K562 (cell line): Measurements from ENCODE around the gene TNP1. TPM values are rescaled to one million over a fixed set of nuclear protein-coding genes. Genes with fewer than 3 reads are reported as not detected.

ENCODE experiments used
- ATAC-seq: fragments of 200-7000 bp; cut with Tn5 transposase; 3 replicates; pipeline ENCODE4 v1.9.1; 2020; ENCODE audit warnings: moderate library complexity
- BruUV-seq: library from RNA; stranded (reverse); fragments of 400-500 nt; replicated peaks from 2 replicates; lab custom pipeline; 2021; lab: Mats Ljungman, UMichigan
- CTCF ChIA-PET: fragments of 300-600 bp; formaldehyde crosslinking; extraction: SDS; loops from one replicate; lab custom pipeline; 2021; ENCODE audit warnings: low intra/inter-chr PET ratio; lab: Yijun Ruan, JAX
- POLR2A ChIA-PET: fragments of 300-600, 350-650 bp; sonication (Branson Sonifier 250); formaldehyde crosslinking; extraction: SDS; loops from one replicate; lab custom pipeline; 2021; ENCODE audit warnings: antibody characterized with exemption, inconsistent platforms; lab: Yijun Ruan, JAX
- DNase-seq, 4 experiments: peaks; one replicate each; pipeline versions ENCODE4 v3.0.0 to v3.0.0-alpha.2; 2011 to 2018; ENCODE audit warnings: low spot score in 3 of 4, mixed read lengths in 3 of 4; ENCODE audit errors: extremely low read depth in 1 of 4
- FAIRE-seq: peaks from 2 replicates; lab custom pipeline; 2011; peaks lifted over from hg19 to GRCh38; lab: Jason Lieb, UNC
- H2AFZ ChIP-seq: 2 replicates; pipeline ENCODE4 v1.6.0; 2011; ENCODE audit warnings: low read depth, low read length, control low read depth, inconsistent platforms
- H3K27ac ChIP-seq: fragments of 200-600 bp; 3 replicates; pipeline ENCODE4 v1.8.0; 2011; ENCODE audit warnings: low read depth, mild to moderate bottlenecking, control low read depth, inconsistent platforms, low read length, moderate library complexity, mixed read lengths; ENCODE audit errors: extremely low read depth
- H3K27me3 ChIP-seq, 2 experiments: fragments of 300-600 bp in 1 of 2; 2 replicates in 1 of 2; 3 replicates in 1 of 2; pipeline versions ENCODE4 v1.6.0 to v1.8.0; 2011; ENCODE audit warnings: inconsistent platforms in 2 of 2, low read length in 2 of 2, mild to moderate bottlenecking in 1 of 2, mixed read lengths in 1 of 2, moderate library complexity in 1 of 2; ENCODE audit not compliant: control insufficient read depth in 2 of 2, insufficient read depth in 2 of 2
- H3K36me3 ChIP-seq: fragments of 300-600 bp; 3 replicates; pipeline ENCODE4 v1.8.0; 2011; ENCODE audit warnings: mild to moderate bottlenecking, low read length, inconsistent platforms; ENCODE audit not compliant: control insufficient read depth, insufficient read depth
- H3K4me1 ChIP-seq, 2 experiments: fragments of 200-600 bp in 1 of 2; replicated peaks in 1 of 2; 2 replicates in 1 of 2; 3 replicates in 1 of 2; pipeline versions ENCODE4 v1.5.1 to v1.8.0; 2011; ENCODE audit warnings: inconsistent platforms in 2 of 2, low read length in 2 of 2, mild to moderate bottlenecking in 1 of 2, mixed read lengths in 1 of 2, moderate library complexity in 1 of 2; ENCODE audit not compliant: control insufficient read depth in 2 of 2, insufficient read depth in 2 of 2
- H3K4me2 ChIP-seq: 2 replicates; pipeline ENCODE4 v1.6.1; 2011; ENCODE audit warnings: low read length, control low read depth, inconsistent platforms, mixed read lengths; ENCODE audit not compliant: insufficient read depth
- H3K4me3 ChIP-seq: fragments of 200-600 bp; sonication (generic), shearing (Covaris generic); 2 replicates; pipeline ENCODE4 v1.5.1; 2016; ENCODE audit warnings: control low read depth, inconsistent platforms
- H3K79me2 ChIP-seq: fragments of 200-600 bp; 3 replicates; pipeline ENCODE4 v1.8.0; 2011; ENCODE audit warnings: low read length, inconsistent platforms; ENCODE audit not compliant: control insufficient read depth, insufficient read depth
- H3K9ac ChIP-seq, 2 experiments: 2 replicates each; pipeline versions ENCODE4 v1.6.0 to v1.6.1; 2011; ENCODE audit warnings: low read depth in 2 of 2, low read length in 2 of 2, control low read depth in 1 of 2, inconsistent platforms in 1 of 2, mild to moderate bottlenecking in 1 of 2, mixed read lengths in 1 of 2; ENCODE audit not compliant: insufficient read depth in 1 of 2
- H3K9me1 ChIP-seq: one replicate; pipeline ENCODE4 v1.6.0; 2011; ENCODE audit warnings: inconsistent platforms, mild to moderate bottlenecking, low read length, moderate library complexity; ENCODE audit not compliant: control insufficient read depth, insufficient read depth
- H3K9me3 ChIP-seq: replicated peaks from 2 replicates; pipeline ENCODE4 v1.5.1; 2011; ENCODE audit warnings: low read depth, low read length, inconsistent platforms; ENCODE audit not compliant: control insufficient read depth, insufficient read depth
- H4K20me1 ChIP-seq: replicated peaks from 2 replicates; pipeline ENCODE4 v1.6.1; 2011; ENCODE audit warnings: low read length, inconsistent platforms, mixed read lengths; ENCODE audit not compliant: control insufficient read depth, insufficient read depth
- BMI1 ChIP-seq: fragments of 150-350 bp; IDR thresholded peaks from 2 replicates; pipeline ENCODE4 v1.6.1; 2014; ENCODE audit warnings: low read length
- CBFB ChIP-seq: sonication (generic); formaldehyde crosslinking; IDR thresholded peaks from 2 replicates; pipeline ENCODE4 v1.4.0; 2020; ENCODE audit warnings: mild to moderate bottlenecking, missing genetic modification reagents
- CC2D1A ChIP-seq: fragments of 450-650 bp; IDR thresholded peaks from 2 replicates; pipeline ENCODE4 v1.6.1; 2017; ENCODE audit warnings: mild to moderate bottlenecking
- DPF2 ChIP-seq: fragments of 450-650 bp; IDR thresholded peaks from 2 replicates; pipeline ENCODE4 v1.6.1; 2016
- L3MBTL2 ChIP-seq: fragments of 450-650 bp; IDR thresholded peaks from 2 replicates; pipeline ENCODE4 v1.6.1; 2016; ENCODE audit warnings: mild to moderate bottlenecking, moderate library complexity
- MAFK ChIP-seq: IDR thresholded peaks from 2 replicates; pipeline ENCODE4 v1.6.1; 2011; ENCODE audit warnings: low read length, improper control_type of control experiment
- MYNN ChIP-seq, 2 experiments: sonication (generic); formaldehyde crosslinking in 1 of 2; IDR thresholded peaks; 2 replicates each; pipeline versions ENCODE4 v1.5.0 to v1.6.1; 2016 to 2020; ENCODE audit warnings: antibody characterized with exemption in 1 of 2, missing genetic modification reagents in 1 of 2
- NCOA6 ChIP-seq: fragments of 450-650 bp; IDR thresholded peaks from 2 replicates; pipeline ENCODE4 v1.6.1; 2017; ENCODE audit warnings: mild to moderate bottlenecking
- NR1H2 ChIP-seq: sonication (generic); formaldehyde crosslinking; IDR thresholded peaks from 2 replicates; pipeline ENCODE4 v1.4.0; 2020; ENCODE audit warnings: mild to moderate bottlenecking, missing genetic modification reagents
- PTTG1 ChIP-seq: fragments of 450-650 bp; IDR thresholded peaks from 2 replicates; pipeline ENCODE4 v1.6.1; 2016; ENCODE audit warnings: low read depth, mild to moderate bottlenecking, missing genetic modification characterization, missing compliant biosample characterization
- RFX1 ChIP-seq: fragments of 450-650 bp; IDR thresholded peaks from 2 replicates; pipeline ENCODE4 v1.6.1; 2016; ENCODE audit warnings: mild to moderate bottlenecking, moderate library complexity
- SREBF1 ChIP-seq: fragments of 150-350 bp; IDR thresholded peaks from 2 replicates; pipeline ENCODE4 v1.6.1; 2014; ENCODE audit warnings: antibody characterized with exemption, low read depth, low read length, borderline replicate concordance
- TCF7L2 ChIP-seq: fragments of 150-350 bp; IDR thresholded peaks from 2 replicates; pipeline ENCODE4 v1.6.1; 2016; ENCODE audit warnings: low read depth, mild to moderate bottlenecking, low read length, moderate library complexity
- WGBS: fragments of 100-300 bp; shearing (Covaris generic); methylation state at CpG from one replicate; pipeline ENCODE4 v1.1.6; 2016; ENCODE audit warnings: low coverage, mixed read lengths; ENCODE audit not compliant: insufficient coverage; ENCODE audit errors: missing lambda C conversion rate; 5-methylcytosine and 5-hydroxymethylcytosine counted together
- in situ Hi-C: fragments of 300-500 bp; cut with MboI; formaldehyde crosslinking; loops from 4 replicates; pipeline ENCODE4 v1.15.0; 2018; ENCODE audit warnings: inconsistent platforms, mixed read lengths
- intact Hi-C: fragments of 100-400 bp; cut with micrococcal nuclease; formaldehyde crosslinking; loops from 2 replicates; pipeline ENCODE4 v1.14.2; 2022
- polyA plus RNA-seq, 8 experiments: library from polyadenylated mRNA; depleted of rRNA in 4 of 8; stranded (reverse) in 5 of 8; unstranded in 3 of 8; fragments of >200 nt; fragmentation: Nextera tagmentation in 2 of 8; fragmentation: Illumina TruSeq in 1 of 8; extraction: Ambion mirVana in 2 of 8; extraction: Trizol in 1 of 8; gene quantifications; 2 replicates each; pipeline versions ENCODE4 v1.2.1 to v1.2.3, GENCODE V29; 2011 to 2014; ENCODE audit warnings: inconsistent platforms in 1 of 8, missing spikeins in 1 of 8
- total RNA-seq, 7 experiments: library from RNA; depleted of rRNA in 6 of 7; stranded (reverse); fragments of >200 nt in 6 of 7; fragmentation: Illumina TruSeq in 2 of 7; extraction: Trizol in 2 of 7; gene quantifications; 2 replicates each; pipeline versions ENCODE4 v1.2.1 to v1.2.3, GENCODE V29; 2011 to 2021; ENCODE audit warnings: low replicate concordance in 1 of 7
- TF ChIP-seq, protein P1 (sequence below), 2 experiments: IDR thresholded peaks; 2 replicates each; pipeline ENCODE4 v1.6.1; 2011; ENCODE audit warnings: borderline replicate concordance in 1 of 2, control low read depth in 1 of 2, low read depth in 1 of 2, low read length in 1 of 2, mild to moderate bottlenecking in 1 of 2, mixed read lengths in 1 of 2, moderate library complexity in 1 of 2; ENCODE audit not compliant: insufficient read depth in 1 of 2, insufficient read length in 1 of 2, poor library complexity in 1 of 2, severe bottlenecking in 1 of 2; ENCODE audit errors: extremely low read depth in 1 of 2
- TF ChIP-seq, protein P2 (sequence below): fragments of 450-650 bp; IDR thresholded peaks from 2 replicates; pipeline ENCODE4 v1.6.1; 2016; ENCODE audit warnings: mild to moderate bottlenecking
- TF ChIP-seq, protein P3 (sequence below): IDR thresholded peaks from 3 replicates; pipeline ENCODE4 v1.6.1; 2011; ENCODE audit warnings: borderline replicate concordance, mild to moderate bottlenecking, moderate library complexity; ENCODE audit not compliant: insufficient read length; ENCODE audit errors: extremely low read depth

TNP1 gene
- total and polyA plus RNA-seq, 9 of the 15 experiments (the other 6 are each of a cell fraction or from before 2014, with no cell fraction given), result not detected

DNA sequence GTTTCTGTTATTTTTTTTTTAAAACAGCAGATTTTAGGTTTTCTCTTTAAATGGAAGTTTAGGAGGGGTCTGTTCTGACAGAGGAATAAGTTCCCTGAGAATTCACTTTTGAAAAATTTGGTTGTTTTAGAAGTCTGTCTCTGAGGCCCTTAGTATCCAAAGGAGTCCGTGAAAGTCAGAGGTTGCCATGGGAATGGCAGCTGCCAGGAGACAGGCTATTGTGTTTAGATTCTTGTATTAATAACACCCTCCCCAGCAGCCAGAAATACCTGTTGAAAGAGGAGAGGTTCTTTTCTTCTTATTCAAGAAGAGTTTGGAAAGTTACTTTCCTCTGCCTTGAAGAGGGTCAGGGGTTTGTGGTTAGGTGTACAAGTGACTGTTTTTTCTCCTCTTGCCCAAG is 29.5 kb downstream of the TNP1 start:
- no peak for ATAC-seq
- intact Hi-C loops (no loop called here), in situ Hi-C loops (no loop called here)
- Histone ChIP-seq H3K9me1 (no peaks in the 10 kb centered on the region), H3K4me2 (no peak overlapping the region), H3K27me3 (peaks cover 9 to 34% of the 10 kb centered on the region in 2 experiments; a peak in 4 of 5 replicates), H3K4me3 (no peak overlapping the region), H3K79me2 (no peaks in the 10 kb centered on the region), H3K9me3 (no peaks in the 10 kb centered on the region), H3K27ac (no peak overlapping the region), H4K20me1 (no peaks in the 10 kb centered on the region), H3K4me1 (no peaks in the 10 kb centered on the region; a peak in 1 of 5 replicates), H3K36me3 (no peaks in the 10 kb centered on the region), H2AFZ (no peak overlapping the region), H3K9ac (no peak overlapping the region)
- FAIRE-seq, result no peak
- DNase-seq, result no peak
- ChIA-PET CTCF (no interaction called here), POLR2A (interaction anchor here (0.6 to 0.8 kb wide), 2 partner anchors 13 to 23 kb away, joined by 3 to 4 read pairs; no protein-coding TSS in a partner anchor)
- TF ChIP-seq RFX1 (peak; percentile 62), DPF2 (no peak), NCOA6 (no peak), MAFK (no peak), NR1H2 (no peak), TCF7L2 (no peak), BMI1 (no peak), L3MBTL2 (no peak), SREBF1 (no peak), CBFB (CRISPR knock-in tag) (no peak), CC2D1A (no peak), MYNN (IDR thresholded peaks at IDR 0.05) (peak; percentile 75; the same call in 1 of the 2 replicates), MYNN (CRISPR knock-in tag; IDR thresholded peaks at IDR 0.05) (no peak), PTTG1 (tag) (no peak)
- TF ChIP-seq, protein P1, sequence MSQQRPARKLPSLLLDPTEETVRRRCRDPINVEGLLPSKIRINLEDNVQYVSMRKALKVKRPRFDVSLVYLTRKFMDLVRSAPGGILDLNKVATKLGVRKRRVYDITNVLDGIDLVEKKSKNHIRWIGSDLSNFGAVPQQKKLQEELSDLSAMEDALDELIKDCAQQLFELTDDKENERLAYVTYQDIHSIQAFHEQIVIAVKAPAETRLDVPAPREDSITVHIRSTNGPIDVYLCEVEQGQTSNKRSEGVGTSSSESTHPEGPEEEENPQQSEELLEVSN (IDR thresholded peaks at IDR 0.05; ENCODE audit: borderline replicate concordance in 1 of 2, extremely low read depth in 1 of 2, insufficient read depth in 1 of 2, insufficient read length in 1 of 2, low read depth in 1 of 2, low read length in 1 of 2, poor library complexity in 1 of 2, severe bottlenecking in 1 of 2), result no peak
- TF ChIP-seq, protein P2, sequence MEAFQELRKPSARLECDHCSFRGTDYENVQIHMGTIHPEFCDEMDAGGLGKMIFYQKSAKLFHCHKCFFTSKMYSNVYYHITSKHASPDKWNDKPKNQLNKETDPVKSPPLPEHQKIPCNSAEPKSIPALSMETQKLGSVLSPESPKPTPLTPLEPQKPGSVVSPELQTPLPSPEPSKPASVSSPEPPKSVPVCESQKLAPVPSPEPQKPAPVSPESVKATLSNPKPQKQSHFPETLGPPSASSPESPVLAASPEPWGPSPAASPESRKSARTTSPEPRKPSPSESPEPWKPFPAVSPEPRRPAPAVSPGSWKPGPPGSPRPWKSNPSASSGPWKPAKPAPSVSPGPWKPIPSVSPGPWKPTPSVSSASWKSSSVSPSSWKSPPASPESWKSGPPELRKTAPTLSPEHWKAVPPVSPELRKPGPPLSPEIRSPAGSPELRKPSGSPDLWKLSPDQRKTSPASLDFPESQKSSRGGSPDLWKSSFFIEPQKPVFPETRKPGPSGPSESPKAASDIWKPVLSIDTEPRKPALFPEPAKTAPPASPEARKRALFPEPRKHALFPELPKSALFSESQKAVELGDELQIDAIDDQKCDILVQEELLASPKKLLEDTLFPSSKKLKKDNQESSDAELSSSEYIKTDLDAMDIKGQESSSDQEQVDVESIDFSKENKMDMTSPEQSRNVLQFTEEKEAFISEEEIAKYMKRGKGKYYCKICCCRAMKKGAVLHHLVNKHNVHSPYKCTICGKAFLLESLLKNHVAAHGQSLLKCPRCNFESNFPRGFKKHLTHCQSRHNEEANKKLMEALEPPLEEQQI, result no peak
- TF ChIP-seq, protein P3, sequence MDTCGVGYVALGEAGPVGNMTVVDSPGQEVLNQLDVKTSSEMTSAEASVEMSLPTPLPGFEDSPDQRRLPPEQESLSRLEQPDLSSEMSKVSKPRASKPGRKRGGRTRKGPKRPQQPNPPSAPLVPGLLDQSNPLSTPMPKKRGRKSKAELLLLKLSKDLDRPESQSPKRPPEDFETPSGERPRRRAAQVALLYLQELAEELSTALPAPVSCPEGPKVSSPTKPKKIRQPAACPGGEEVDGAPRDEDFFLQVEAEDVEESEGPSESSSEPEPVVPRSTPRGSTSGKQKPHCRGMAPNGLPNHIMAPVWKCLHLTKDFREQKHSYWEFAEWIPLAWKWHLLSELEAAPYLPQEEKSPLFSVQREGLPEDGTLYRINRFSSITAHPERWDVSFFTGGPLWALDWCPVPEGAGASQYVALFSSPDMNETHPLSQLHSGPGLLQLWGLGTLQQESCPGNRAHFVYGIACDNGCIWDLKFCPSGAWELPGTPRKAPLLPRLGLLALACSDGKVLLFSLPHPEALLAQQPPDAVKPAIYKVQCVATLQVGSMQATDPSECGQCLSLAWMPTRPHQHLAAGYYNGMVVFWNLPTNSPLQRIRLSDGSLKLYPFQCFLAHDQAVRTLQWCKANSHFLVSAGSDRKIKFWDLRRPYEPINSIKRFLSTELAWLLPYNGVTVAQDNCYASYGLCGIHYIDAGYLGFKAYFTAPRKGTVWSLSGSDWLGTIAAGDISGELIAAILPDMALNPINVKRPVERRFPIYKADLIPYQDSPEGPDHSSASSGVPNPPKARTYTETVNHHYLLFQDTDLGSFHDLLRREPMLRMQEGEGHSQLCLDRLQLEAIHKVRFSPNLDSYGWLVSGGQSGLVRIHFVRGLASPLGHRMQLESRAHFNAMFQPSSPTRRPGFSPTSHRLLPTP, result no peak
- BruUV-seq, result no TSS peak
- WGBS, result 14% methylated on average over 1 of the region's 1 CpG
